HepG2 (cell line): ENCODE data around the gene ETS1.

Source experiments
- BRF2 ChIP-seq: sonication (generic); formaldehyde crosslinking; IDR thresholded peaks from 2 replicates; pipeline ENCODE4 v1.8.1; 2022; ENCODE audit warnings: mild to moderate bottlenecking, missing genetic modification reagents
- CTCF ChIP-seq: sonication (generic); formaldehyde crosslinking; IDR thresholded peaks from 2 replicates; pipeline ENCODE4 v1.5.0; 2020; ENCODE audit warnings: mild to moderate bottlenecking, missing genetic modification reagents, moderate library complexity
- JUN ChIP-seq: sonication (generic); formaldehyde crosslinking; IDR thresholded peaks from 2 replicates; pipeline ENCODE4 v1.4.0; 2020; ENCODE audit warnings: mild to moderate bottlenecking, missing genetic modification reagents
- MXD4 ChIP-seq: IDR thresholded peaks from 2 replicates; pipeline ENCODE4 v1.6.1; 2016; ENCODE audit warnings: mild to moderate bottlenecking, missing biosample characterization, missing genetic modification reagents
- NR1H2 ChIP-seq: sonication (generic); formaldehyde crosslinking; IDR thresholded peaks from 2 replicates; pipeline ENCODE4 v1.8.1; 2022; ENCODE audit warnings: low read depth, missing genetic modification reagents, borderline replicate concordance
- ZFP90 ChIP-seq: sonication (generic); formaldehyde crosslinking; IDR thresholded peaks from 2 replicates; pipeline ENCODE4 v1.8.0; 2022; ENCODE audit warnings: missing genetic modification reagents, mild to moderate bottlenecking, inconsistent platforms, borderline replicate concordance

- TF ChIP-seq JUN (CRISPR knock-in tag) (no peak), CTCF (CRISPR knock-in tag) (no peak), ZFP90 (CRISPR knock-in tag) (no peak), BRF2 (CRISPR knock-in tag) (no peak), MXD4 (CRISPR knock-in tag) (no peak), NR1H2 (no peak)
Measured at GRCh38 chr11:128465531-128465930, 121.8 kb downstream of the ETS1 start.
